Kidney epithelial cell (primary cell): ENCODE results near the gene TM2D3. TPM values are rescaled to one million over a fixed set of nuclear protein-coding genes. Genes with fewer than 3 reads are reported as not detected.

Experiments used
- DNase-seq: peaks from one replicate; pipeline ENCODE4 v3.0.0-alpha.2; 2010; ENCODE audit warnings: low read depth
- H3K27me3 ChIP-seq: 2 replicates; pipeline ENCODE4 v1.6.0; 2011; ENCODE audit warnings: low read length; ENCODE audit not compliant: control insufficient read depth, insufficient read depth
- H3K36me3 ChIP-seq: 2 replicates; pipeline ENCODE4 v1.5.1; 2011; ENCODE audit warnings: low read length; ENCODE audit not compliant: control insufficient read depth, insufficient read depth
- H3K4me3 ChIP-seq: 2 replicates; pipeline ENCODE4 v1.5.1; 2011; ENCODE audit warnings: low read depth, mild to moderate bottlenecking, control low read depth, low read length
- total RNA-seq: library from RNA; depleted of rRNA; stranded (reverse); fragments of >200 nt; gene quantifications from 2 replicates; pipeline ENCODE4 v1.2.3, GENCODE V29; 2015
- TF ChIP-seq, protein P1 (sequence below): IDR thresholded peaks from 2 replicates; pipeline ENCODE4 v1.5.1; 2011; ENCODE audit warnings: mild to moderate bottlenecking, moderate library complexity, low read length, control low read depth, inconsistent platforms; ENCODE audit not compliant: insufficient read depth, poor library complexity, severe bottlenecking

TM2D3 gene
- total RNA-seq, 1 donor from 2014 or later: 30.0 TPM

DNA sequence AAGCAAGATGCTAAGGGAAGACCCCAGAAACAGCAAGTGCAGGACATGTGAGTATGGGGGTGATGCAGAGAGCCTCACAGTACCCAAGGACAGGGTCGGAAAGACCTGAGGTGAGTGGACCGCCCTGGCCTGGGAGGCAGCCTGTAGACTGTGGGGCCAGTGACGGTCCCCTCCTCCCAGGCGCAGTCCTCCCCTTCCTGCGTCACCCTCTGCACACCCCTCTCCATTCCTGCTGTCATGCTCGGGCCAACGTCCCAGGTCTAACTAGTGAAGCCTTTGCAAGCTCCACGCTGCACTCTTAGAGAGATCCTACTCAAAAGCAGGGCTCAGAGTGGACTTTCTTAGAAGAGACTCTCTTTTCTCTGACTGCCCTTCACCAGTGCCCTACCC is 41.6 kb downstream of the TM2D3 start:
- no peak overlapping the region for H3K4me3 ChIP-seq
- H3K36me3 ChIP-seq: no peaks in the 10 kb centered on the region
- no peak for DNase-seq
- peaks cover 10% of the 10 kb centered on the region for H3K27me3 ChIP-seq
- TF ChIP-seq, protein P1, sequence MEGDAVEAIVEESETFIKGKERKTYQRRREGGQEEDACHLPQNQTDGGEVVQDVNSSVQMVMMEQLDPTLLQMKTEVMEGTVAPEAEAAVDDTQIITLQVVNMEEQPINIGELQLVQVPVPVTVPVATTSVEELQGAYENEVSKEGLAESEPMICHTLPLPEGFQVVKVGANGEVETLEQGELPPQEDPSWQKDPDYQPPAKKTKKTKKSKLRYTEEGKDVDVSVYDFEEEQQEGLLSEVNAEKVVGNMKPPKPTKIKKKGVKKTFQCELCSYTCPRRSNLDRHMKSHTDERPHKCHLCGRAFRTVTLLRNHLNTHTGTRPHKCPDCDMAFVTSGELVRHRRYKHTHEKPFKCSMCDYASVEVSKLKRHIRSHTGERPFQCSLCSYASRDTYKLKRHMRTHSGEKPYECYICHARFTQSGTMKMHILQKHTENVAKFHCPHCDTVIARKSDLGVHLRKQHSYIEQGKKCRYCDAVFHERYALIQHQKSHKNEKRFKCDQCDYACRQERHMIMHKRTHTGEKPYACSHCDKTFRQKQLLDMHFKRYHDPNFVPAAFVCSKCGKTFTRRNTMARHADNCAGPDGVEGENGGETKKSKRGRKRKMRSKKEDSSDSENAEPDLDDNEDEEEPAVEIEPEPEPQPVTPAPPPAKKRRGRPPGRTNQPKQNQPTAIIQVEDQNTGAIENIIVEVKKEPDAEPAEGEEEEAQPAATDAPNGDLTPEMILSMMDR: no peak

DNA sequence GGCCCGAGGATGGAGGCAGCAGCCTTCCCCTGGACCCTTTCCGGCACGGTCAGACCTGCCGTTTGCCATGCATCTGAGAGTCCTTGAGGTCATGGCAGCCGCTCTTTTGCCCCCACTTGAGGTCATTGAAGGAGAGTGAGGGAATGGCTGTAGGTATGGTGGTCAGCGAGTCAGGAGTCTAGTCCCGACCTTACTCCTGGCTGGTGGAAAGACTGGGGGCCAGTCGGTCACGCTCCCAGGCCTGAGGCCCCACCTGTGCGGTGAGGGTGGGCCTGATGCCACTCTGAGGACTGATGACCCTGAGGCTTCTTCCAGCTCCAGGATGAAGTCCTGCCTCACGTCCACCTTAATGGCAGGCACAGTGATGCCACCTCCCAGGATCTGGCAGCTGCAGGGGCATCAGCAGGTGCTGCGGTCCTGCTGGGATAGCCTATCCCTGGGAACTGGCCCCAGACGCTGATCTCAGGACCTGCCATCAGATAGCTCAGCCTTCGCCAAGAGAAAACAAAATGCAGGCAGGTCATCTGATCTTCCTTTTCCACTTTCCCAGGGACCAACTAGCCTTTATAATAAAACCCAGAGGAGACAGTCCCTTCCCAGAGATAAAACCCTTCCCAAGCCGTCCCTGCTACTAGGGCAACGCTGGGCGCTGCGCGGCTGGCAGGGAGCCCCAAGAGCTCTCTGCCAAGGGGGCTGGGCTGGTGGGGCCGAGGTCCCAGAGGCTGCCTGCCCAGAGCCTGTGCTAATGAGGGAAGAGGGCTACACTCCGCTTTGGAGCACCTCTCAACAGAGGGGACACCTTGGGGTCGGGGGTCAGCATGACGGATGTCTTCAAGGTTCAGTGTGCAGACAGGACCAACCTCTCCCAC is 42.2 kb downstream of the TM2D3 start:
- TF ChIP-seq, protein P1: no peak
- Histone ChIP-seq H3K36me3 (no peaks in the 10 kb centered on the region), H3K27me3 (peaks cover 10% of the 10 kb centered on the region), H3K4me3 (no peak overlapping the region)
- DNase-seq: no peak

GRCh38 chr15:101608201-101608600 is 44.0 kb downstream of the TM2D3 start:
- TF ChIP-seq, protein P1: no peak
- H3K36me3 ChIP-seq: no peaks in the 10 kb centered on the region
- DNase-seq: no peak
- H3K4me3 ChIP-seq: no peak overlapping the region
- peaks cover 3% of the 10 kb centered on the region for H3K27me3 ChIP-seq

- Histone ChIP-seq H3K36me3 (no peaks in the 10 kb centered on the region), H3K4me3 (no peak overlapping the region), H3K27me3 (no peaks in the 10 kb centered on the region)
- TF ChIP-seq, protein P1: no peak
- no peak for DNase-seq
Measured at GRCh38 chr15:101607108-101607507, 45.1 kb downstream of the TM2D3 start.

GRCh38 chr15:101604124-101604874 is 47.9 kb downstream of the TM2D3 start:
- Histone ChIP-seq H3K4me3 (no peak overlapping the region), H3K36me3 (no peaks in the 10 kb centered on the region), H3K27me3 (no peaks in the 10 kb centered on the region)
- TF ChIP-seq, protein P1: no peak
- no peak for DNase-seq
